Measurements from ENCODE around the gene WNK3.

WNK3 gene

DNA sequence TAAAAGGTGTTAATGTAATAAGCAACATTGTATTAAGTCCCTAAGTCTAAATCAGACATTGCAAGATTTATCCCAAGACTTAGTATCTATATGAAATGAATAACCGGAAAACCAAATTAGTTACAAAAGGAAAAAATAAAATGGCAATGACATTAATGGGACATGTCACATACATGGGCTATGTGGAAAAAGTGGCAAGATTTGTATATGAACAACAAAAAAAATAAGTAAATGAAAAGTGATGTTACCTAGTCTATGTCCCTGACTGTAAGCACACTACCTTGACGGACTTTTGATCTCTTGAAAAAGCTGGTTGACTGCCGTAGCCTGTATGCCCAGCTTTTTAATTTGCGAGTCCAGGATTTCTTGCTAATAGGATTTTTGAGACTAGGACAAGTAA lies 119.3 kb downstream of the WNK3 start:
- no peak for DNase-seq (ENCODE audit: low spot score)

DNA sequence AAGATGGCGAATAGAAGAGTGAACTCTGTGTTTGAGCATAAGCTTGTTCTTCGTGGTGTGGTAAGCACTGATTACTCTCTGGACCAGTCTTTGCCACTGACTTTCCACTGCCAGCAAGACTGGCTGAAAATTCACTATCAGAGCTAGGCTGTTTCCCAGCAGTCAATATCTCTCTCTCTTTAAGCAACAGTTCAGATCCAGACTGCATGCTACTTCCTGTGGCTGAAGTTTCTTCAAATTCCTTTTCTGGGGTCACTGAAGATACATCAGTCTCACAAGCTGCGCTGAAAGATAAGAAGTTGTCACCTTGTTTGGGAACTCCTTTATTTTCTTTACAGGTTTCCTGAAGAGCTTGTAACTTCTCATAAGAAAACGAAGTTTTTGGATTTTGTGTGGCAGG lies 120.8 kb downstream of the WNK3 start:
- DNase-seq (ENCODE audit: low spot score), result no peak

DNA sequence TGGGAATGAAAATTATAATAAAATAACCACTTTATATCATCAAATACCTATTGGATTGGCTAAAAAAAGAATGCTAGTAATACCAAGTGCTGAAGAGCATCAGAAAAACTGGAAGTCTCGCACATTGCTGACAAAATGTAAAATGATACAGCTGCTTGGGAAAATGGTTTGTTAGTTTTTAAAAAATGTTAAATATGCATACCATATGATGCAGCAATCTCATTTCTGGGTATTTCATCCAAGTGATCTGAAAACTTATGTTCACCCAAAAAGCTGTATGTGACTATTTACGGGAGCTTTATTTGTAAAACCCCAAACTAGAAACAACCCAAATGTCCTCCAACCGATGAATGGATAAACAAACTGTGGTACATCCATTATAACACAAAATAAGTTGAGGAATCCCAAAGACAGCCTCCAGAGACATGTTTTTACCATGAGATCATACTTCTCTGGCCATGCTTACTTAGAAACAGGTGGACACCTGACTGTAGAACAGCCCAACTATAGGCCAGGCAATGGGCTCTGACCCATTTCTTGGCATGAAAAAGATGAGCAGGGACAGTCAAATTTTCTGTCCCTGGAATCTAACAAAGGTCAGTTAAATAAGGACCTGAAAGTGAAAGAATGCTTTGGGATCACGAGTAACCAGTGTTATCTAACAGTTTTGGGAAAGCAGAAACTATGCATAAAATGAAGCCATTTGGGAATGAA lies 127.3 kb downstream of the WNK3 start:
- DNase-seq (ENCODE audit: low spot score), result peak; percentile 26

DNA sequence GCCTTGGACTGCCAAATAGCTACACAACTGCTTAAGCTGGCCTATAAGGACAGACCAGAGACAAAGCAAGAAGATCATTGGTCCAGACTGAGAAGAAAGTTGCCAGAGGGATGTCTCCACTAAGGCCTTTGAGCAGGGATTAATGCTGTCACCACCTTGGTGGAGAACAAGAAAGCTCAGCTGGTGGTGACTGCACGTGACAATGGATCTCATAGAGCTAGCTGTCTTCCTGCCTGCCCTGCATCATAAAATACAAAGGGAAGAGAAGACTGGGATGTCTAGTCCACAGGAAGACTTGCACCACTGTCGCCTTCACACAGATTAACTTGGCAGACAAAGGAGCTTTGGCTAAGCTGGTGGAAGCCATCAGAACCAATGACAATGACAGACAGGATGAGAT lies 134.3 kb downstream of the WNK3 start:
- DNase-seq (ENCODE audit: low spot score), result no peak

DNA sequence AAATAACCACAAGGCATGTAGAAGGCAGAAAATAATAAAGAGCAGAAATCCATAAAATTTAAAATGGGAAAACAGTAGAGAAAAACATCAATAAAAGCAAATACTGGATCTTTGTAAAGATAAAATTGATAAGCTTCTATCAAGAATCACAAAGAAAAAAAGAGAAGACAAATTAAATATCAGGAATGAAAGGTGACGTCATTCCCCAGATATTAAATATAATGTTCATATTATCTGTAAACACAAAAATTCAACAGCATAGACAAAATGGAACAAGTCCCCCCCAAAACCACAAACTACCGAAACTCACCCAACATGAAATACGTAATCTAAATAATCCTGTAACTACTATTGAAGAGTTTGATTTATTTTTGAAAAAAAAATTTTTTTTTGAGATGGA lies 144.2 kb downstream of the WNK3 start:
- no peak for DNase-seq (ENCODE audit: low spot score)

DNA sequence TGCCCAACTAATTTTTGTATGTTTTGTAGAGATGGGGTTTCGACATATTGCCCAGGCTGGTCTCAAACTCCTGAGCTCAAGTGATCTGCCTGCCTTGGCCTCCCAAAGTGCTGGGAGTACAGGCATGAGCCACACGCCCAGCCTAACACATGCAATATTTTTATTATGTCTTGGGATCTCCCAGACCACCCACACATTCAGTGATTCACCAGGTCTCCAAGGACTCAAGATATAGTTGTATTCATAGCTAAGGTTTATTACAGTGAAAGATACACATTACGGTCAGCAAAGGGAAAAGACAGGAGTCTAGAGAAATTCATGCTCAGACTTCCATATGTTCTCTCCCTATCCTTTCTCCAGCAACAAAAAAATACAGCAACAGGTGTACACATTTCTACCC lies 149.3 kb downstream of the WNK3 start:
- DNase-seq (ENCODE audit: low spot score), result no peak

DNA sequence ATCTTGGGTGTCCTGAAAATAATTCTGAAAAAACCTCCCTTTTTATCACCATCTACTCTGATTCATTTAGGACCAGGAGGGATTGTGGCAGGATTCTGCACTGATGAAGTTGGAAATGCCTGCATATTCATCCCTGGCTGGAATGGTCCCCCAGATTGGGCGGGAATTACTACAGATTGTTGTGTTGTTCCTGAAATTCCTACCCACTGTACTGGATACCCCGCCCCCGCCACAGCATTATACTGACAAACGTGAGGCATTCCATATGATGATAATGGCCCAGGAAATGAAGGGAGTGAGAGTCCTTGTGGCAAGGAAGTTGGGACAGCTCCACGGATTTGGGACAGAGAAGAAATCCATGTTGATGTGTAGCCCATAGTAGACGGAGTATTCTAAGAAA lies 159.6 kb downstream of the WNK3 start:
- DNase-seq (ENCODE audit: low spot score), result no peak

DNA sequence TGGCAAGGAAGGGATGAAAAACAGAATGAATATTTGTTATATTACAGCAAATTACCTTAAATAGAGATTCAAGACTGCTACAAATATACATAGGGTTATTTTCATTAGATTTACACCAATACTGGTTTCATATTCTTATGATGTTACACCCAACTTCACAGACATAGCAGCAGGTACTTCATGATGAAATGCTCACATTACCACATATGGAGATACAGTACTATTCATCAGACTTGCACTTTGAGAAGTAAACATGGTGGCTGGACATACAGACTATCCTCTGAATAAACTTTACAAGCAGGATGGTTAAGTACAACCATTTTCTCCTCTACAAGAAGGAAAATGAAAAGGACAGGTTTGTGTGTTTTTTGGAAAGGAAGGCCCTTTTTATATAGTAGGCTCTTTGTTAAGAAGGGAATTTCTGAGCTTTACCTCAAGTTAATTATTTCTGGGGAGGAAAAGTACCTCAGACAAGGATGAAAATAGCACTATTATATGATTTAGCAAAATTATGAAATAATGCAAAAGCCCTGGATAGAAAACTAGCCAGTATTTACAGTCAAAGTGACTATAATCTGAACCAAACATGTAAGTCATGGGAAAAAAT lies 162.8 kb downstream of the WNK3 start:
- no peak for DNase-seq (ENCODE audit: low spot score)

DNA sequence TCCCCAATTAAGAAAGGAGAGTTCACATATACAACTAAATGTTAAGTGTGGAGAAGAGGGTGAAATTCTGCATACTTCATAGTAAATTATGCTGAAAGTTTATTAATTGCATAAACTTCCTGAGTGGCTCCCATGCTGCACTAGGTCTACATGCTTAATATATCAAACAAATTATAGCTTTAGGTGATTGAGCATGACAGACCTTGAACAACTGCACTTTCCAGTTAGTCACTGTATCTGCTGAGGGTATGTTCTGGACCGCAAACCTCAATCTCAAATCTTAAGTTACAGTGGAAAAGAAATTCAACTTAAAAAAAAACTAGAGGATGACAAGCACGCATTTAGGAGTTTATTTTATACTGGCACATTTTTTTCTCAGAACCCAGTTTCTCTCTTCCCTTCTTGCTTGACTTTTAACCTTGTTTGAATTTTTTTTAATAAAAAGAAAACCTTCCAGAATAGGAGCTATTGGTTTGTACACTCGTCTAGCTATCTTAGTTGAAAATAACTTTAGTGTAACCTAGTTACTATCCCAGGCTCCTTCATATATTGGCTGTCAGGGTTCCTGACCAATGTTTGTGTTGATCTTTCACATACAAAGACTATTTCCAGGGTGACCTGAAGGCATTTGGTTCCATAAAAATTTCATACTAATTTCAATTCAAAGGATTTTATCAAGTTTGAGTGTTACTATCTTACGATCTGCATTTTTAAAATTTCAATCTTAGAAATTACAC lies 164.6 kb downstream of the WNK3 start:
- no peak for DNase-seq (ENCODE audit: low spot score)

DNA sequence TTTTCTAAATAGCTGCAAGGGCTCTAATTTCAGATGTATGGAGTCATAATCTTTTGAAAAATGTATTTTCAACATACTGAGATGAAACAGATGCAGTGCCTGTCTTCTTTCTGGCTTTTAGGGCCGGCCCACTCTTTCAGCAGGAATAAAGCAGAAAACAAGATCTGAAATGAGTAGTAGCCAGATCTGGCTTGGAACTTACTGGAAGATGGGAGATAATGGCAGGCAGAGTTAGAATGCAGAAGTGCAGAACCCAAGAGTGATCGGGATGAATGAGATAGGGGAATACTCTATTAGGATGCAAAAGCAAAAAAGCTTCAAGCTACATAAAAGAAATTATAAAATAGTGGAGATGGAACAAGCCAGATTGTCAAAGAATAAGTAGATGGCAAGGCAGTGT lies 173.4 kb downstream of the WNK3 start:
- DNase-seq (ENCODE audit: low spot score), result no peak

DNA sequence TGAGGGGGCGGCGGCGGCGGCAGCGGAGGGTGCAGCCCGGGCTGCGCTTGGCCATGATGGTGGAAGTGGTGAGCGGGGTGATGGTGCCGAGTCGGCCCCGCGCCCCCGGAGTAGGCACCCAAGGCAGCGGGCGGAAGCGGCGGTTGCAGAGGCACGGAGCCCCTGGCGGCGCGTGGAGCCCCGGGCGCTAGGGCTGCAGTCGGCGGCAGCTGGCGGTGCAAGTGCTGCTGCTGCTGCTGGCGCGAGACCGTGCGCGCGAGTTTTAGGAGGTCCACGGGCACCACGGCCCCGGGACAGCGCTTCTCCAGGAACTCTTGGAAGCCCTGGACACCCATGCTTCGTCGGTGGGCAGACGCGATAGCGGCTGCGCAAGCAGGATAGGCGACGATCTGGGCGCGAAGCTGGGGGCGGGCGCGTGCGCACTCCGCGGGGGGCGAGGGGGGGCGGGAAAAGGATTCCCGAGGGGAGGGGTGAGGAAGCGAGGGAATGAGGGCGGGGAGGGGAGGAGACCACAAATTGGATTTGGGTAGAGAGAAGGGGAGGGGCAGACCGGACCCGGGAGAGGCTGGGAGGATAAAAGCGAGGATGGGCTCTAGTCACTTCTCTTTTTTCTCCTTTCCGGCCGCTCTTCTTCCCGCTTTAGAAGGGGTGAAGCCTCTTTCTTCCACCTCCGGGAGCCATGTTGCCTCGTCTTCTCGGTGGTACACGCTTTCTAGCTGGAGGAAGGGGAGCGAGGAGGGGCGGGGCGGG lies 174.8 kb downstream of the WNK3 start, which contains the start of gene FAM120C:
Gene FAM120C (minus strand): TSS at position 391 of the 750 bp plus-strand sequence. CDS start 56 bp downstream, at position 335.
- DNase-seq (ENCODE audit: low spot score), result peak; percentile 70

DNA sequence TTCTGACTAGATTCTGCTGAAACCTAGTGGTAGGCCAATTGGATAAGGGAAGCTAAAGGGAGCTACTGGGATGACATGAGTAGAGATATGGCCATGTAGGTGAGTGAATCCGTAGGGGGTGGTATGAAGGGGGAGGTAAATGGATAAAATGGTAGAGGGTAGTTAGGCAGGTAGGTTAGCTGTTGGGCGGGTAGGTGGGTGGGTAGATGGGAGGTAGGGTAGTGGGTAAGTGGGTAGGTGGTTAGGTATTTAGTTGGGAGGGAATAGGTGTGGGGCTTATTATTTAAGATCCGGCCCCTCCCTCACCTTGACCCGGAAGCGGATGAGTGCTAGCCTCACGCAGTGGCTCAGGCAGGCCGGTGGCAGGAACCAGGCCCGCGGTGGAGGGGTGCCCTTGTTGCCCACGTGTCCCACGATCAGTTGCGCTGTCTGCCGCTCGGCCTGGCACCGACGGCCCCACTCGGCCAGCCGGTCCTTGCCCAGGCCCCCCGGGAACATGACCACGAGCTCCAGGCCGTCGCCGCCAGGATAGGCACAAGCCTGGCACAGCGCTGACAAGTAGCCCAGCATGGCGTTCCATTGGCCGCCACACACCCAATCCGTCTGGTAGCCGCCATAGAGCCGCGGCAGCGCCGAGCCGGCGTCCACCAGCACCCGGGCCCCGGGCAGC lies 175.5 kb downstream of the WNK3 start:
- DNase-seq (ENCODE audit: low spot score), result peak; percentile 54

DNA sequence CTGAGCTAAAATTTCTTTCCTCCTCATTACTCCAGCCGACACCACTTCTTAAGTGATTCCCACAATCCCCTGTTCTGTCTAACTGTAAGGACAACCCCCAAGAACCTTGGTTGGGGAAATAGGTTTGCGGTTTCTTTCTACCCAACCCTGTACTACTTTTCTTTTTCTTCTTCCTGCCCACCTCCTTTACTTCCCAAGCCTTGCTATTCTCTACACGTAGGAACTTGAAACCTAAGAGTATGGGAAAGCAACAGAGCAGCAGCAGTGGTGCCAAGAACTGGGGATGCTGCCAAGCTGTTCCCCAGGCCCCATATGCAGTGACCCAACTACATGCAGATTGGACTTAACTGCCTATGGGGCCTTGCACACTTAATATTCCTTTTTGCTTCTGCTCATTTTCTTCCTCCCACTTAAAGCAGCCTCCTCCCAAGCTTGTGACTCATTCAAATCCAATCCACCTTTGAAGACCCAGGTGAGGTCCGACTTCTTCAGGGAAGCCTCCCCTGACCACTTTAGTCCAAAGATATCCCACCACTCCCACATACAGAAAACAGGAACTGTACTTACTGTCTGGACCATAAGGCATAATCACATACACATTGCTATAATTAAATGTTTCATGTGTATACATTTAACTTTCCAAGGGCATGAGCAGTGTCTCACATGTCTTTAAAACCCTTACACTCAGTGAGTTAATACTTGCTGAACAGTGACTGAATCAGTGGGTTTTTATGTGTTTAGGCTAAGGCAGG lies 176.5 kb downstream of the WNK3 start:
- DNase-seq (ENCODE audit: low spot score), result peak; percentile 27

DNA sequence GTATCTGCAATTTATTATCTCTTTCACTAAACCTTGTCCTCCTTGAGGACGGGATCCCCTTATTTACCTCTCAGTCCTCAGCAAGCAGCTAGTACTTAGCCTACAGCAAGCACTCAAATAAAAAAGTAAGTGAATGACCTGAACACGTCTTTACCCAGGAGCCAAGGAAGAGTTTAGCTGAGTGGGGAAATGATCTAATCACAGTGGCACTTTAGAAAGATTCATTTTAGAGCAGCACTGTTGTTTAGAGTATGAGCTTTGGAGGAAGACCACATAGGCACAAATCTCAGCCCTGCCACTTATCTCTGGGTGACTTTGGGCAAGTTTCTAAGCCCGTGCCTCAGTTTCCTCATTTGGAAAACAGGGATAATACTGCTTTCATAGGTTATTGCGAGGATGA lies 177.4 kb downstream of the WNK3 start:
- DNase-seq (ENCODE audit: low spot score), result peak; percentile 44

DNA sequence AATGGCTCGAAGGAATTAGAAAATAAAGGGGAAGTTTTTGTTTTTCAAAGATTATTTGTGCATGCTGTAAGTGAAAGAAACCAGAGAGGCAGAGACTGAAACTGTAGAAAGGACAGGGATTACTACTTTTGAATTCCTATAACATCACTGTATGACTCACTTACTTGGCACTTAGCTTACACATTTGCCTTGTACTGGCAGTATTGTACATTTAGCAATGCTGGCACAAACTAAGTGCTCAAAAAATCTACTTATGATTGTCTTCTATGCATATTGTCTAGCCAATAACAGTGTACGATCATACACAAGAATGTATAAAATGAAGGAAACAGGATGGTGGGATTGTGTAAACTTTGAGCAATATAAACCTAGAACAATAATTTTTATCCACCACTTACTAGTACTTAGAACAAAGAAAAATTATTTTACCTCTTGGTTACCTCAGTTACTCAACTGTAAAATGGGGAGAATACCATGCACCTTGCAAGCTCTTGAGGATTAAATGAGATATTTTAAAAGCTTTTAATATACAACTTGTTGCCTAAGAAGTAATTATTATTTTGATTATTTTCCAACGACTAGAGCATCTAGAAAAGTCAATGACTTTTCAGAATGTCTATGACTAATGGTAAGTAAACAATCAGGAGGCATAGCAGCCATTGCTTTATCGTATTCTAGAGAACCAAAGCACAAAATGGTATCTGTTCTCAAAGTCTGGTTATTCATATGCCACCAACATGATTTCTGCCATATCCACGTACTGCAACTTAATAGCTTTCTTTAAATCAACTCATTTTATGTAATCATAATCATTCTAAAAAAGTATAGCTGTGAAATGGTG lies 179.5 kb downstream of the WNK3 start:
- DNase-seq (ENCODE audit: low spot score), result peak; percentile 51

DNA sequence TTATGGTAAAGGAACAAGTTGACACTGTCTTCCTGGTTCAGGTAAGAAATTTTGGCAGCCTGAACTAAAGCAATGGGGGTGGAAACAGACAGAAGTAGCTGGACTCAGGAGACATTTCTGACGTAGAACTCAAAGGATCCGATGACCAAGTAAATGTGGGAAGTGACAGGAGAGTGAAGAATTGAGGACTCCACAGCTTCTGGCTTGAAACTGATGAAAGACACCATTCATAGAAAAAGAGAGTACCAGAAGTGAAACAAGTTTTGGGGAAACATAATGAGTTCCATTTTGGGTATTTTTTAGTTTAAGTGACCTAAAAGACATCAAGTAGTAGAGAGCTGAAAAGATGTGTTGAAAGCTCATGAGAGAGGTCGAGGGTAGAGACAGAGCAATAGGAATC lies 180.5 kb downstream of the WNK3 start:
- DNase-seq (ENCODE audit: low spot score), result no peak

DNA sequence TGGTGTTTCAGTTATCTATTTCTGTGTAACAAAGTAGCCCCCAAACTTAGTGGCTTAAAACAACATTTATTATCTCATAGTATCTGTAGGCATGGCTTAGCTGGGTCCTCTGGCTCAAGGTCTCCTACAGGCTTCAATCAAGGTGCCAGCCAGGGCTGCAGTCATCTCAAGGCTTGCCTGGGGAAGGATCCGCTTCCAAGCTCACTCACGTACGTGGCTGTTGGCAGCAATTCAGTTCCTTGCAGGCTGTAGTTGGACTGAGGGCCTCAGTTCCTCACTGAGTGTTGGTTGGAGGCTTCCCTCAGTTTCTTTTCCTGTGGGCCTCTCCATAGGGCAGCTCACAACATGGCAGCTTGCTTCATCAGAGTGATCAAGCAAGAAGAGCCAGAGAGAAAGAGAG lies 184.1 kb downstream of the WNK3 start:
- DNase-seq (ENCODE audit: low spot score), result no peak

DNA sequence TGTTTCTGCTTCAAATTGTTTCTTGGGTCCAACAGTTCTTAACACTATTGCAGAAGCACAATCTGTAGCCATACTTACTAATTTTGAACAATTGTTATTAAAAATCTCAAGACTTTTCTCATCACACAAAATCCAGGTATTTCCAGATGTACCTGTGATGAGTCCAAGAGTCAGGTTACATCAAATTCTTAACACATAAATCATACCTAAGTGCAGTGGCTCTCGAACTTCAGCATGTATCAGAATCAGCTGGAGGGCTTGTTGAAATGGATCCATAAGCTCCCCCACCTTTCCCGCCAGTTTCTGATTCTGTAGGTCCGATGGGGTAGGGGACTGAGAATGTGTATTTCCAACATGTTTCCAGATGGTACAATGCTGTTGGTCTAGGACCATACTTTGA lies 185.4 kb downstream of the WNK3 start:
- DNase-seq (ENCODE audit: low spot score), result no peak

DNA sequence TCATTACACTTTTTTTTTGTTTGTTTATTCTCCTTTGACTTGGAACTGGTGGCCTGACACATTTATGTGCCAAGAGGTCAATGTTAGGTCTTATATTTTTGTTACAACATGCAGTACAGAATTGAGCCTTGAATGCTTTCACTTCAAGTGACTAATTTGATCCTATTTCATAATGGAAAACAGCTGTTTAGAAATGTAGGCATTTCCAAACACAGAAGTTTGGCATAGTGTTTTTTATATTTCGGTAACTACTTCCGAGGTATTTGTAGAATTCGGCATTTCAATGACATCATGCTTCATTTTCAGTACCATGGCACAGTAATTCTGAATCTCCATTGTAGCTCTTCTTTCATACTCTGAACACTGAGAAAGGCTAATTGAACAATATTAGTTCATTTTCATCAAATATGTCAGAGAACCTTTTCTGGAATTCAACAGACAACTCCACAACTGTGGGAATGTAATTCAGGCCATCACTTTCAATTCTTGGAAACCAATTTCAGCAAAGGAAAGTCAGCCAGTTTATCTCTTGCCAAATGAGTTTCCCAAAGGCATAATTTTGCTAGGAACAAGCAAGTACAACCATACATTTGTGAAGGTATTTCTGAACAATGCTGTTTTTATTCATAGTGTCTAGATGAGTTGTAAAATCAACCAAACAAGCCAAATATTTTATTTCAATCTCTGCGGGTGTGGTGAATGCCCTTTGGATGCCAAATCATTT lies 186.2 kb downstream of the WNK3 start:
- DNase-seq (ENCODE audit: low spot score), result no peak

DNA sequence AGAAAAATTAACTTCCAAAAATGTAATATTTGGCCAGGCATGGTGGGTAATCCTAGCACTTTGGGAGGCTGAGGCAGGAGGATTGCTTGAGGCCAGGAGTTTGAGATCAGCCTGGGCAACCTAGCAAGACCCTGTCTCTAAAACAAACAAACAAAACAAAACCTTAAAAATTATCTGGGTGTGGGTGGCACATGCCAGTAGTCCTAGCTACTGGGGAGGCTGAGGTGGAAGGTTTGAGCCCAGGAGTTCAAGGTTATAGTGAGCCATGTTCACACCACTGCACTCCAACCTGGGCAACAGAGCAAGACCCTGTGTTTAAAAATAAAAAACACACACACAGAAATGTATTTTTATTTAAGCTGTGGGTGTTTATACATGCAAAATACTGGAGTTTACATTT lies 186.8 kb downstream of the WNK3 start:
- DNase-seq (ENCODE audit: low spot score), result no peak

All from kidney tubule cell (primary cell).